BE2C (cell line): ENCODE results near the gene AMPH.

Source experiments
- DNase-seq: peaks from one replicate; pipeline ENCODE4 v3.0.0-alpha.2; 2020
- H3K27me3 ChIP-seq: fragments of 250-450 bp; sonication (Bioruptor Pico); 2 replicates; pipeline ENCODE4 v1.5.1; 2020; ENCODE audit warnings: mild to moderate bottlenecking
- H3K36me3 ChIP-seq: fragments of 250-450 bp; sonication (Bioruptor Pico); 2 replicates; pipeline ENCODE4 v1.5.1; 2020; ENCODE audit warnings: mild to moderate bottlenecking
- H3K4me1 ChIP-seq: fragments of 250-450 bp; sonication (Bioruptor Pico); 2 replicates; pipeline ENCODE4 v1.5.1; 2020
- H3K4me3 ChIP-seq: 2 replicates; pipeline ENCODE4 v1.5.1; 2011; ENCODE audit warnings: low read depth, low read length
- H3K9me3 ChIP-seq: fragments of 250-450 bp; sonication (Bioruptor Pico); 2 replicates; pipeline ENCODE4 v1.5.1; 2020
- TF ChIP-seq, protein P1 (sequence below): IDR thresholded peaks from 2 replicates; pipeline ENCODE4 v1.5.1; 2012; ENCODE audit warnings: mild to moderate bottlenecking, low read depth, low read length

AMPH gene

DNA sequence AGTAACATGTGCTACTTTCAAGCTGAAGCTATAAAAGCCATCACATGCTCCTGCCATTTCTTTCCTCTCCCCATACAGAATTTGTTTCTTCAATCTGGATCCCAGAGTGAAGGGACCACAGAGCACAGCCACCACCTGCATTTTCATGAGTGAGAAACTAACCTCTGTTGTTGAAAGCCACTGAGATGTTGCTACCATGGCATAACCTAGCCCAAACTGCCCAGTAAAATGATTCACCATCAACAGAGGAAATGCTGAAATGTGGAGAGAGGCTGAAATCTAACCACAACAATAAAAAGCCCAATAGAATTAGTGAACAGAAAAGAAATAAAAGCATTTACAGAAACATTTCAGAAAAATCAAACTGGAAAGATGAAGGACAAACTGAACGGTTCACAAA, 125.2 kb downstream of the AMPH start:
- Histone ChIP-seq H3K9me3 (no peaks in the 10 kb centered on the region), H3K4me1 (no peaks in the 10 kb centered on the region), H3K4me3 (no peak overlapping the region), H3K27me3 (no peaks in the 10 kb centered on the region), H3K36me3 (no peaks in the 10 kb centered on the region)
- DNase-seq = no peak
- TF ChIP-seq, protein P1, sequence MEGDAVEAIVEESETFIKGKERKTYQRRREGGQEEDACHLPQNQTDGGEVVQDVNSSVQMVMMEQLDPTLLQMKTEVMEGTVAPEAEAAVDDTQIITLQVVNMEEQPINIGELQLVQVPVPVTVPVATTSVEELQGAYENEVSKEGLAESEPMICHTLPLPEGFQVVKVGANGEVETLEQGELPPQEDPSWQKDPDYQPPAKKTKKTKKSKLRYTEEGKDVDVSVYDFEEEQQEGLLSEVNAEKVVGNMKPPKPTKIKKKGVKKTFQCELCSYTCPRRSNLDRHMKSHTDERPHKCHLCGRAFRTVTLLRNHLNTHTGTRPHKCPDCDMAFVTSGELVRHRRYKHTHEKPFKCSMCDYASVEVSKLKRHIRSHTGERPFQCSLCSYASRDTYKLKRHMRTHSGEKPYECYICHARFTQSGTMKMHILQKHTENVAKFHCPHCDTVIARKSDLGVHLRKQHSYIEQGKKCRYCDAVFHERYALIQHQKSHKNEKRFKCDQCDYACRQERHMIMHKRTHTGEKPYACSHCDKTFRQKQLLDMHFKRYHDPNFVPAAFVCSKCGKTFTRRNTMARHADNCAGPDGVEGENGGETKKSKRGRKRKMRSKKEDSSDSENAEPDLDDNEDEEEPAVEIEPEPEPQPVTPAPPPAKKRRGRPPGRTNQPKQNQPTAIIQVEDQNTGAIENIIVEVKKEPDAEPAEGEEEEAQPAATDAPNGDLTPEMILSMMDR = no peak

DNA sequence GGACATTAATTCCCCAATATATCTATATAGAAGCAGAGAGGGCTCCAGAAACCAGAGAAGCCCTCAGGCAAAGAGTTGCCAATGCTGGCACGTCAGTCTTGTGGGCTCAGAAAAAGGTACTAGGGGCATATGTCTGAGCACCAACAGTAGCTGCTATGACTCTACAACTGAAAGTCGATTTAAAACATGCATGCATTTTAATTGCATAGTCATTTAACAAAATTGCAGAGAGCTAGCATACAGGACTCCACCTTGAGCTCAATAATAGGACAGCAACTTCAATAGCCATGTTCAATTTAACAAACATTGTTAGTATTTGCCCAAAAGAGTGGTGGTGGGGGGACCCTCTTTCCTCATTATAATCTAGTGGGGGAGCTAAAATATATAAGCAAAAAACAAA, 126.5 kb downstream of the AMPH start:
- TF ChIP-seq, protein P1 = no peak
- Histone ChIP-seq H3K27me3 (no peaks in the 10 kb centered on the region), H3K9me3 (no peaks in the 10 kb centered on the region), H3K36me3 (no peaks in the 10 kb centered on the region), H3K4me1 (no peaks in the 10 kb centered on the region), H3K4me3 (no peak overlapping the region)
- no peak for DNase-seq

DNA sequence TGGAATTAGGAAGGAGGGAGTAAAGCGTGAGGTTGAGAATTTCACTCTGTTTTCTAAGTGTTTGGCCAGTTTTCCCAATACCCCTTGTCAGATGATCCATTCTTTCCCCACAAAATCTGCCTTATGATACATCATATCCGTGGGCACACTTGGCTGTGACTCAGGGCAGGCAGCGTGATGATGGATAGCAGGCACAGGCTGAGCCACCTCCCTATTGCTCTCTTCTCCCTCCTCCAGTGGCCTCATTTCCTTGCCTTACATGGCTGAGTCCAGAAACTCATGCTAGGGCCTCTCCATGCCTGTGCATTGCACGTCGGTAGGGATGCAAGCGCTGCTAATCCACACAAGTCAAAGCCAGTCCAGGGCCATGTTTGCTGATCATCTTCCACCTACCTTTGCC, 128.3 kb downstream of the AMPH start:
- no peak overlapping the region for H3K4me3 ChIP-seq
- H3K27me3 ChIP-seq = no peaks in the 10 kb centered on the region
- TF ChIP-seq, protein P1 = no peak
- H3K36me3 ChIP-seq = no peaks in the 10 kb centered on the region
- DNase-seq = no peak
- no peaks in the 10 kb centered on the region for H3K9me3 ChIP-seq
- no peaks in the 10 kb centered on the region for H3K4me1 ChIP-seq

DNA sequence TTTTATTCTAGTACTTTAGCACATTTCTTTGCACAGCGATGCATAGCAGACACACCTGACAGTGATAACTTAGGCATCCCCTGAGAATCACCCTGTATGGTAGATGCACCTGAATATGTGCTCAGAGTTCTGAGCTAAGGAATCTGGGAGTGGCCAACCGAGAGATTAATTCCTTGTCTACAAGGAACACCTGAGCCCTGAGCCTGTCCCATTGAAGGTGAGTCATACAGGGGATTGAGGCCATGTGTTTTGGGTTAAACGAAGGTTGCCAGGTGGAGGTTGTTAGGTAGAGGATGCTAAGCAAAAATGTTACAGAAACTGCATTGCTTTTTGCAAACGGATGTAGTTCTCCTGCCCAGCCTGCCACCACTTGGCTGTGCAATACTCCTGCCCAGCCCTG, 128.9 kb downstream of the AMPH start:
- DNase-seq = no peak
- TF ChIP-seq, protein P1 = no peak
- Histone ChIP-seq H3K4me1 (no peaks in the 10 kb centered on the region), H3K27me3 (no peaks in the 10 kb centered on the region), H3K36me3 (no peaks in the 10 kb centered on the region), H3K9me3 (no peaks in the 10 kb centered on the region), H3K4me3 (no peak overlapping the region)

DNA sequence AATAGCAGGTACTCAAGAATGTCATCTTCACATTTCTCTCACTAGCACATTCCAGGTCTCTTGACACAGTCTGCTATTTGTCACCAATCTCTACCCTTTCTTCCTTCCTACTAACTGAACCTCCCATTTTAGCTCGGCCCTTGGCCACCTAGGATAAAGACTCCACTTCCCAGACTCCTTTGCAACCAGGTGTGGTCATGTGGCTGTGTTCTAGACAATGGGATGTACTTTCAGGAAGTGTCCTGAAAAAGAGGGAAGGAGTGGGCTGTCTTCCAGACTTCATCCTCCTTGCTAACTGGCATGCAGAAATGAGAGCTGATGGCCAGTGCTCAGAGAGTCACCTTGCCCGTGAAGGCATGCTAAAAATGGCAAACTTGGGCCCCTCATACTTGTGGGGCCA, 139.2 kb downstream of the AMPH start:
- DNase-seq = no peak
- no peaks in the 10 kb centered on the region for H3K4me1 ChIP-seq
- H3K36me3 ChIP-seq = no peaks in the 10 kb centered on the region
- no peak overlapping the region for H3K4me3 ChIP-seq
- no peaks in the 10 kb centered on the region for H3K9me3 ChIP-seq
- TF ChIP-seq, protein P1 = no peak
- H3K27me3 ChIP-seq = no peaks in the 10 kb centered on the region; the same call in 1 of the 2 replicates

DNA sequence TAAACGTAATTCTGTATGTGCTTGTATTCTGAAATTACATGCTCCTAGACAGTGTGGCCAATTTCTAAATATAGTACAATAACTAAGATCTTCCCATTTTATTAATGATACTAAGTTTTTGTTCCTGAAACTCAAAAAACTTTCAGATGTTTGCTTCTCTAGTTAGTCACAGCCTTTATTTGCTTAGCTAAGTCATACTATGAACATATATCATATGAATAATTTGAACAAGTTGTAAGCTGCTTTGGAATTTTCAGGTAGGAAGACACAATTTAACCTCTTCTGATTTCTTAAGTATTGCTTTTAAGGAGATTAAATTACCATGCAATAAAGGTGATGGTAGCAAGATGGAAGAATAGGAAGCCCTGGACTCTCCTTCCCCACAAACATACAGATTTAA, 148.7 kb downstream of the AMPH start:
- H3K4me3 ChIP-seq = no peak overlapping the region
- no peaks in the 10 kb centered on the region for H3K9me3 ChIP-seq
- no peak for DNase-seq
- no peaks in the 10 kb centered on the region for H3K4me1 ChIP-seq
- no peaks in the 10 kb centered on the region for H3K36me3 ChIP-seq
- no peaks in the 10 kb centered on the region for H3K27me3 ChIP-seq
- TF ChIP-seq, protein P1 = no peak
